ENCODE data around the gene SETD1A. TPM values are rescaled to one million over a fixed set of nuclear protein-coding genes. Genes with fewer than 3 reads are reported as not detected.

The SETD1A gene
- 2.5 and 4.0 TPM in 2 replicates for total RNA-seq

GRCh38 chr16:30957456-30958174, at the start of gene SETD1A:
Gene SETD1A (plus strand): TSS chr16:30957754. CDS start chr16:30958732, 978 bp downstream.

GRCh38 chr16:30923554-30924075, 33.9 kb upstream of the SETD1A start, which contains the start of gene FBXL19:
Gene FBXL19 (plus strand): TSS chr16:30923572. CDS start chr16:30925755, 2,183 bp downstream.

DNA sequence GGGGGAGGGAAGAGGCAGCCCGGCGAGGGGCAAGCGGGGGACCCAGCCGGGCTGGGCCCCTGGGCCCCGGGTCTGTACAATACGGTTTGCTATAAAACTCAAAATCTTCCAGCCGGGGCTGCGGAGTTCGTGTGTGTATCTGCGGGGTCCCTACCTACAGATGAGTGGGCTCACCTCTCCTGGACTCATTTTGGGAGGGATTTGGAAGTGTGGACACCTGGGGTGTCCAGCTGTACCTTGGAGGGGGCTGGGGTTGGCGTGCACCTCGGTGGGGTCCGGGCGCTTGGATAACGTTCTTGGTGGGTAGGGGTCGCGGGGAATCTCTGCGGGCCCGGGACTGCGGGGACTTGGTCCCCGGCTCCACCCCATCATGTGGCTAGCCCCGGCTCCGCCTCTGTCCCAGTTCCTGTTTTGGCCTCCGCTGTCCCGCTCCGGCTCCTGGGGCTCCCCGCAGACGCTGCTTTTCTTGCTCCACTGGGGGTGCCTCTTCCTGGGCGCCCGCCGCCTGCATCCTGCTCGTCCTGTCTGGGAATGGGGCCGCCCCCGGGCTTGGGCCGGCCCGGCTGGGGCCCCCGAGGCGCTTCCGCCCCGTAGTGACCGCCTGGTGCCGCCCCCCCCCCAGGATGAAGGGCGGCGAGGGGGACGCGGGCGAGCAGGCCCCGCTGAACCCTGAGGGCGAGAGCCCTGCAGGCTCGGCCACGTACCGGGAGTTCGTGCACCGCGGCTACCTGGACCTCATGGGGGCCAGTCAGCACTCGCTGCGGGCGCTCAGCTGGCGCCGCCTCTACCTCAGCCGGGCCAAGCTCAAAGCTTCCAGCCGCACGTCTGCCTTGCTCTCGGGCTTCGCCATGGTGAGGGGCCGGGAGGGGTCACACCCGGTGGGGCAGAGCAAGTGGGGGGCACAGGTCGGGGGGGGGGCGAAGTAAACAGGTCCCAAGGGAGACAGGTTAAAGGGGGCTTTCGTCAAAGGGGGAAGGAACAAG, 8.6 kb upstream of the SETD1A start, which contains the start of gene ORAI3:
ORAI3 (plus strand) TSS at position 402 of the 983 bp plus-strand sequence; CDS start at position 624, 222 bp downstream.

DNA sequence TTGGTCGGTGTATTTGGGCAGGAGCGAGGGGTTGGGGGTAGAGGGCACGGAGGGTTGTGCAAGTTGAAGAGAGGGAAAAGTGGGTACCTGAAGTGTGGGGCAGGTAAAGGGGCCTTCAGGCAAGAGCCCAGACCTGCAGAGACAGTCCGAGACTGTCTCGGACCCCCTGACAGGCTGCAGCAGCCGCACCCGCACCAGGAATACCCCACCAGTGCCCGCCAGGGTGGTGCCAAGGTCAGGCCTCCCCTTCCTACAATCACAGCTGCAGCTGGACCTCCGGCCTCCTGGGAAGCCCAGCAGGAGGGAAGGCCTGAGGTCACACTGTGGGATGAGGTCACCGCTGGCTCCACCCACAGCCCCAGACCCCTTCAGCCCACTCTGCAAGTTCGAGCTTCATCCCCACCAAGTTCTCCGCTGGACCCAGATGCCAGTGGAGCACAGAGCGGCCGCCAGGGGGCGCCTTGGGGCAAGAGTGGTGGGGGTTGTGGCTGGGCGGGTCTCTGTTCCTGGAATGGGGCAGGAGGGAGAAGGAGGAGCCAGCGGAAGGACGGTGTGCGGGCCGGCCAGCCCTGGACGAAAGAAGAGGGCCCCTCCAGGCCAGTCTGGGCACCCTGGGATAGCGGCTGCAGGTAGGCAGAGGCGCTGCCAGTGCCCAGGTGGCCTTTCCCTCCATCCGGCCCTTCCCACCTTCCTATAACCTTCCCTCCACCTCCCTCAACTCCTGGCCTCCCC, 27.3 kb downstream of the SETD1A start, which contains the start of gene HSD3B7:
HSD3B7 (plus strand) TSS at position 539 of the 732 bp plus-strand sequence. CDS start 452 bp downstream, outside the sequence.

GRCh38 chr16:31010585-31011325, 53.2 kb downstream of the SETD1A start, which contains the start of gene STX1B:
Gene STX1B (minus strand): TSS chr16:31010638. CDS start chr16:31010396, 242 bp downstream.

DNA sequence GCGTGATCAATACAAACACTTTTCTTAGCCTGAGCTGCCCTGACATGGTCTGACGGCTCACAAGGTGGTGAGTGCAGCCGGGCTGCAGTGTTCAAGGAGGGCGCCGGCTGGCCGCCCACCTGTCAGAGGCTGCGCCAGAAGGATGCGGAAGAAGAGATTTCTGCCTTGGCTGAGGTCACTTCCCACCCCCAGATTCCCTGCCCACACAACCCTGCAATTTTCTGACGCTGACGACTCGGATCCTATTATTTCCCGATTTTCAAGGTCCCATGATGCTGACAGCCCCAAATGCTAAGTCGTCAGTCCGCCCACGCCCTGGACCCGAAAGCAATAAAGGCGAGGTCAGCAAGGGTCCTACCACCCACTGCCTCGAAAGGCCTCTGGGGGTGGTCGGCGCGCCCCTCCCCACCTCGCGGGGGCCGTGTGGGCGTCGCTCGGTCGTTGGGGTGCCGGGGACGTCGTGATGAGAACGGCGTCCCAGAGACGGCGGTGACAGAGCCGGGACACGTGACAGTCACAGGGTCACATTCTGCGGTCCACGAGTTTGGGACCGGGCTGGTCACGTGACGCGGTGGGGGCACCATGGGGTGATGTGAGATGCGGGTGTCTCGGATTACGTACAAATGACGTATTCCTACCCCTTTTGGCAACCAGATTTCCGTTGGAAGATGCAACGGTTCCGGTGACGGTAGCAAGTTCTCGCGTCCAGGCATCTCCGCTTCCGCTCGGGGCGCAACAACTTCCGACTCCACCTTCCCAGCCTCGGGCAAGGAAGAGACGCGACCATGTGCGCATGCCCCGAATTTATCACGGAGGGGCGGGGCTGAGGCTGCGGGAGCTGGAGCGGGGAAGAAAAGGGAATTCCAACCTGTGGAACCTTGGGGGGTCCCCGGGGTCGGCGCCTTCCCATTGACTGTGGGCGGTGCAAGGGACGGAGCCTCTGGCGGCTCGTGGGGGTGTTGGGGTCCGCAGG, 75.5 kb downstream of the SETD1A start, which contains the start of gene STX4:
STX4 (plus strand) TSS at position 823 of the 973 bp plus-strand sequence. CDS start 248 bp downstream, outside the sequence.

Small RNA genes within 50 kb of the gene (small RNA-seq; reads per million reads assigned to genes)
- not detected for gene AC135048.1

Other genes starting within 250 kb of the SETD1A start
- gene PHKG2, start 209.3 kb upstream of the SETD1A start, total RNA-seq, result 15.2 and 17.4 TPM in 2 replicates
- 2.1 and 2.2 TPM in 2 replicates for gene CFAP119, start 195.7 kb upstream of the SETD1A start, total RNA-seq
- gene RNF40, start 195.4 kb upstream of the SETD1A start, total RNA-seq, result 63.6 and 70.5 TPM in 2 replicates
- gene ZNF629, start 170.5 kb upstream of the SETD1A start, total RNA-seq, result 14.5 and 16.2 TPM in 2 replicates
- 34.6 and 38.0 TPM in 2 replicates for gene BCL7C, start 63.7 kb upstream of the SETD1A start, total RNA-seq
- gene CTF1, start 61.1 kb upstream of the SETD1A start, total RNA-seq, result 2.4 and 2.6 TPM in 2 replicates
- gene FBXL19, start 34.2 kb upstream of the SETD1A start, total RNA-seq, result 11.5 and 12.0 TPM in 2 replicates
- gene ORAI3, start 8.7 kb upstream of the SETD1A start, total RNA-seq, result 34.4 and 37.7 TPM in 2 replicates
- gene HSD3B7, start 27.5 kb downstream of the SETD1A start, total RNA-seq, result 42.6 and 51.9 TPM in 2 replicates
- gene STX1B, start 52.9 kb downstream of the SETD1A start, total RNA-seq, result 1.4 and 2.1 TPM in 2 replicates
- gene STX4, start 75.8 kb downstream of the SETD1A start, total RNA-seq, result 21.7 and 26.1 TPM in 2 replicates
- gene ZNF668, start 116.5 kb downstream of the SETD1A start, total RNA-seq, result 7.8 and 10.9 TPM in 2 replicates
- gene ZNF646, start 116.7 kb downstream of the SETD1A start, total RNA-seq, result 12.4 and 13.2 TPM in 2 replicates
- gene PRSS53, start 131.2 kb downstream of the SETD1A start, total RNA-seq, result 1.9 and 3.7 TPM in 2 replicates
- 149 and 200 TPM in 2 replicates for gene VKORC1, start 137.0 kb downstream of the SETD1A start, total RNA-seq
- 32.0 and 32.5 TPM in 2 replicates for gene BCKDK, start 150.6 kb downstream of the SETD1A start, total RNA-seq
- 26.2 and 27.0 TPM in 2 replicates for gene KAT8, start 159.9 kb downstream of the SETD1A start, total RNA-seq
- gene PRSS8, start 178.0 kb downstream of the SETD1A start, total RNA-seq, result not detected in 2 replicates
- 0.22 and 0.91 TPM in 2 replicates for gene PRSS36, start 192.3 kb downstream of the SETD1A start, total RNA-seq
- gene FUS, start 222.4 kb downstream of the SETD1A start, total RNA-seq, result 39.7 and 45.1 TPM in 2 replicates
- gene PYCARD, start 245.0 kb downstream of the SETD1A start, total RNA-seq, result 42.3 and 43.9 TPM in 2 replicates

All from articular chondrocyte of knee joint (primary cell).